HCT116 (cell line): ENCODE data around the gene COPA. TPM values are rescaled to one million over a fixed set of nuclear protein-coding genes. Genes with fewer than 3 reads are reported as not detected.

Experiments used
- ATAC-seq: fragments of 200-7000 bp; cut with Tn5 transposase; 2 replicates; pipeline ENCODE4 v1.9.1; 2020; ENCODE audit warnings: mild to moderate bottlenecking, moderate library complexity
- BruUV-seq: library from RNA; stranded (reverse); fragments of 400-500 nt; replicated peaks from 2 replicates; lab custom pipeline; 2021; lab: Mats Ljungman, UMichigan
- CTCF ChIA-PET: fragments of 300-600 bp; sonication (Branson Sonifier 250); formaldehyde crosslinking; loops from one replicate; lab custom pipeline; 2021; ENCODE audit warnings: antibody characterized with exemption; lab: Charles Lee
- POLR2A ChIA-PET: fragments of 300-600, 350-600 bp; sonication (Branson Sonifier 250); formaldehyde crosslinking; loops from one replicate; lab custom pipeline; 2021; ENCODE audit warnings: antibody characterized with exemption; lab: Charles Lee
- RAD21 ChIA-PET, 2 experiments: fragments of 300-600 bp; sonication (Branson Sonifier 250); formaldehyde crosslinking; loops; one replicate each; lab custom pipeline; 2023; ENCODE audit warnings: low total read pairs in 2 of 2; ENCODE audit not compliant: uncharacterized antibody in 2 of 2, unreplicated experiment in 2 of 2, low non-redundant PET in 1 of 2; lab: Charles Lee
- DNase-seq: peaks from one replicate; pipeline ENCODE4 v3.0.0-alpha.2; 2010; ENCODE audit warnings: low read depth, low spot score
- H2AFZ ChIP-seq: fragments of 200-600 bp; shearing (Covaris generic), sonication (generic); 2 replicates; pipeline ENCODE4 v1.6.1; 2017; ENCODE audit warnings: low read depth, mixed run types, mixed read lengths, antibody characterized with exemption, low read length; ENCODE audit not compliant: poor library complexity, severe bottlenecking
- H3K27ac ChIP-seq: 2 replicates; pipeline ENCODE4 v1.5.1; 2012; ENCODE audit warnings: low read depth, low read length
- H3K27me3 ChIP-seq: fragments of 200-600 bp; sonication (generic); 2 replicates; pipeline ENCODE4 v1.6.1; 2016; ENCODE audit warnings: mixed run types, low read length, mixed read lengths; ENCODE audit not compliant: insufficient read depth
- H3K36me3 ChIP-seq, 2 experiments: fragments of 200-500 bp in 1 of 2; fragments of 200-600 bp in 1 of 2; sonication (Bioruptor generic) in 1 of 2; sonication (generic) in 1 of 2; 2 replicates each; pipeline versions ENCODE4 v1.5.1 to v1.6.1; 2014 to 2016; ENCODE audit warnings: low read length in 2 of 2, inconsistent platforms in 1 of 2, mixed read lengths in 1 of 2, mixed run types in 1 of 2; ENCODE audit not compliant: insufficient read depth in 2 of 2, control insufficient read depth in 1 of 2
- H3K4me1 ChIP-seq, 2 experiments: fragments of 200-600 bp in 1 of 2; sonication (generic) in 1 of 2; 2 replicates each; pipeline versions ENCODE4 v1.5.1 to v1.6.1; 2012 to 2017; ENCODE audit warnings: low read length in 2 of 2, inconsistent platforms in 1 of 2, mild to moderate bottlenecking in 1 of 2, mixed read lengths in 1 of 2, mixed run types in 1 of 2, moderate library complexity in 1 of 2; ENCODE audit not compliant: insufficient read depth in 2 of 2, control insufficient read depth in 1 of 2
- H3K4me2 ChIP-seq: fragments of 200-600 bp; sonication (generic); 2 replicates; pipeline ENCODE4 v1.6.1; 2017; ENCODE audit warnings: mixed run types, low read length, mixed read lengths
- H3K4me3 ChIP-seq, 2 experiments: fragments of 200-600 bp in 1 of 2; sonication (generic) in 1 of 2; replicated peaks in 1 of 2; 2 replicates each; pipeline ENCODE4 v1.5.1; 2011 to 2016; ENCODE audit warnings: low read length in 2 of 2, control low read depth in 1 of 2, low read depth in 1 of 2, mild to moderate bottlenecking in 1 of 2, mixed read lengths in 1 of 2, mixed run types in 1 of 2
- H3K79me2 ChIP-seq: fragments of 200-600 bp; sonication (generic); 2 replicates; pipeline ENCODE4 v1.6.1; 2017; ENCODE audit warnings: mild to moderate bottlenecking, mixed run types, low read length, moderate library complexity, mixed read lengths; ENCODE audit not compliant: insufficient read depth
- H3K9ac ChIP-seq: fragments of 200-600 bp; sonication (generic); 2 replicates; pipeline ENCODE4 v1.6.1; 2016; ENCODE audit warnings: low read length, mixed read lengths
- H3K9me2 ChIP-seq: fragments of 200-600 bp; sonication (generic), shearing (Covaris generic); 2 replicates; pipeline ENCODE4 v1.6.1; 2017; ENCODE audit warnings: mixed run types, mild to moderate bottlenecking, moderate library complexity; ENCODE audit not compliant: insufficient read depth
- H3K9me3 ChIP-seq, 2 experiments: fragments of 200-500 bp in 1 of 2; fragments of 200-600 bp in 1 of 2; sonication (Bioruptor generic) in 1 of 2; sonication (generic) in 1 of 2; 2 replicates each; pipeline ENCODE4 v1.6.1; 2014 to 2017; ENCODE audit warnings: low read length in 2 of 2, mixed read lengths in 2 of 2, inconsistent platforms in 1 of 2, low read depth in 1 of 2, mild to moderate bottlenecking in 1 of 2, mixed run types in 1 of 2, moderate library complexity in 1 of 2; ENCODE audit not compliant: control insufficient read depth in 1 of 2, insufficient read depth in 1 of 2
- H4K20me1 ChIP-seq: fragments of 200-600 bp; sonication (generic), shearing (Covaris generic); 2 replicates; pipeline ENCODE4 v1.6.1; 2017; ENCODE audit warnings: mixed run types, mild to moderate bottlenecking, moderate library complexity; ENCODE audit not compliant: insufficient read depth
- EGR1 ChIP-seq: IDR thresholded peaks from 2 replicates; pipeline ENCODE4 v1.6.1; 2012; ENCODE audit warnings: low read depth
- EZH2 ChIP-seq: fragments of 200-600 bp; sonication (generic); IDR thresholded peaks from 2 replicates; pipeline ENCODE4 v1.6.1; 2017; ENCODE audit warnings: antibody characterized with exemption, mixed run types
- EZH2phosphoT487 ChIP-seq: fragments of 200-600 bp; IDR thresholded peaks from 2 replicates; pipeline ENCODE4 v1.6.1; 2018; ENCODE audit warnings: antibody characterized with exemption, borderline replicate concordance
- JUND ChIP-seq: IDR thresholded peaks from 2 replicates; pipeline ENCODE4 v1.6.1; 2012
- POLR2A ChIP-seq: IDR thresholded peaks from 2 replicates; pipeline ENCODE4 v1.7.0; 2011; ENCODE audit warnings: borderline replicate concordance; ENCODE audit not compliant: insufficient read depth, insufficient read length; ENCODE audit errors: extremely low read depth
- RAD21 ChIP-seq: IDR thresholded peaks from 2 replicates; pipeline ENCODE4 v1.6.1; 2012; ENCODE audit warnings: low read depth, mild to moderate bottlenecking
- SIN3A ChIP-seq: IDR thresholded peaks from 2 replicates; pipeline ENCODE4 v1.6.1; 2012; ENCODE audit warnings: low read depth
- SP1 ChIP-seq: IDR thresholded peaks from 2 replicates; pipeline ENCODE4 v1.6.1; 2012; ENCODE audit warnings: low read depth
- YY1 ChIP-seq: IDR thresholded peaks from 2 replicates; pipeline ENCODE4 v1.6.1; 2011; ENCODE audit warnings: low read length, low read depth, moderate library complexity, mild to moderate bottlenecking; ENCODE audit not compliant: insufficient replicate concordance; ENCODE audit errors: extremely low read depth
- ZFX ChIP-seq: fragments of 450-650 bp; IDR thresholded peaks from 2 replicates; pipeline ENCODE4 v1.6.1; 2017
- intact Hi-C: fragments of 100-400 bp; cut with micrococcal nuclease; formaldehyde crosslinking; loops from 2 replicates; pipeline ENCODE4 v1.10.0; 2022
- total RNA-seq: library from RNA; stranded (reverse); gene quantifications from one replicate; pipeline ENCODE4 v1.2.1, GENCODE V29; 2021; ENCODE audit not compliant: unreplicated experiment
- TF ChIP-seq, protein P1 (sequence below): IDR thresholded peaks from 2 replicates; pipeline ENCODE4 v1.6.1; 2011; ENCODE audit warnings: mild to moderate bottlenecking, low read length, moderate library complexity; ENCODE audit not compliant: insufficient replicate concordance; ENCODE audit errors: extremely low read depth
- TF ChIP-seq, protein P2 (sequence below), 3 experiments: fragments of 200-600 bp in 1 of 3; sonication (generic) in 1 of 3; IDR thresholded peaks in 2 of 3; conservative IDR thresholded peaks in 1 of 3; 2 replicates each; pipeline ENCODE4 v1.5.1; 2012 to 2017; ENCODE audit warnings: low read depth in 2 of 3, low read length in 2 of 3, antibody characterized with exemption in 1 of 3, borderline replicate concordance in 1 of 3, control low read depth in 1 of 3, mild to moderate bottlenecking in 1 of 3, mixed read lengths in 1 of 3, mixed run types in 1 of 3, moderate library complexity in 1 of 3; ENCODE audit not compliant: insufficient read depth in 1 of 3

Gene COPA
- total RNA-seq, 1 experiment from 2014 or later, result 132 TPM

DNA sequence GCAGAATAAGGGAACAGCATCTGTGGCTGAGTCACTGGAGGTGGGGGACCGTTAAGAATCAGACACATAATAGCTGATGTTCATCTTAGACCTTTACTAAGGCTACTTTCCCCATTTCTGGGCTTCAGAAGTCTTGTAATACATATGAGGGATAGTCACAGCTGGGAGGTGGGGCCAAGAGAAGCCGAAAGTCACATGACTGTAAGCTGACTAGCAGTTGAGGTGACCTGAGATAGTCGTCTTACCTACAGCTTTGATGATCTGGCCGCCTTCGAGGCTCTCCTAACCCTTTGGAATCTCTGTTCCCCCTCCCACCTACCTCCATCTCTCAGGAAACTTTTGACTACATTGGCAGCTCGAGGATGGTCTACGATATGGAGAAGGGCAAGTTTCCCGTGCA is 9.5 kb upstream of the COPA start:
- H3K27ac ChIP-seq, result no peak overlapping the region
- ChIA-PET POLR2A (interaction anchor here (0.6 kb wide), 1 partner anchor 36 kb away, joined by 3 read pairs; no protein-coding TSS in a partner anchor), CTCF (interaction anchor here (0.7 to 3.1 kb wide), 4 partner anchors 24 to 159 kb away, joined by 3 to 21 read pairs (median 5); no protein-coding TSS in a partner anchor), RAD21 (no interaction called here)
- DNase-seq (no peak), ATAC-seq (no peak)
- H2AFZ ChIP-seq, result no peak overlapping the region
- H3K4me3 ChIP-seq, result no peak overlapping the region
- intact Hi-C loops, result no loop called here
- H3K4me1 ChIP-seq, result no peaks in the 10 kb centered on the region
- no peak overlapping the region for H3K4me2 ChIP-seq
- BruUV-seq, result no TSS peak
- no peaks in the 10 kb centered on the region for H3K9me3 ChIP-seq
- no peaks in the 10 kb centered on the region for H4K20me1 ChIP-seq
- H3K9ac ChIP-seq, result no peak overlapping the region
- no peaks in the 10 kb centered on the region for H3K27me3 ChIP-seq
- H3K36me3 ChIP-seq, result peaks cover 41 to 58% of the 10 kb centered on the region in 2 experiments; a peak in 3 of 4 replicates
- H3K9me2 ChIP-seq, result no peaks in the 10 kb centered on the region
- no peaks in the 10 kb centered on the region for H3K79me2 ChIP-seq
- TF ChIP-seq ZFX, result no peak
- TF ChIP-seq EZH2, result no peak

DNA sequence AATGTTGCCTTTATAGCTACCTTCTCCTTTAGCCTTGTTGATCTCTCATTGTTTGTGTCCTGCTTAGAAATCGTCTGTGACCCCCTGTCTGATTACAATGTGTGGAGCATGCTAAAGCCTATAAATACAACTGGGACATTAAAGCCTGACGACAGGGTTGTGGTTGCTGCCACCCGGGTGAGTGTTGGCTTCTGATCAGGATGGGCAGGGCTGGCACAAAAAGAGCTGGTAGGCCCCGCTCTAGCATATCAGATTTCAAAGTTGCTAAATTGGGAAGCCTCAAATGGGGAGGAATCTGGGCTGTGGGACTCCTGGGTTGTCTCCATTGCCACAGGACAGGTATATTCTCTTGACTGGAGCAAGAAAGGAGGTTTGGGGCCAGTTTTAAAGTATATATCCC is 8.6 kb upstream of the COPA start:
- no peak overlapping the region for H3K4me2 ChIP-seq
- no peaks in the 10 kb centered on the region for H3K9me3 ChIP-seq
- H2AFZ ChIP-seq, result no peak overlapping the region
- H3K79me2 ChIP-seq, result no peaks in the 10 kb centered on the region
- H3K9ac ChIP-seq, result no peak overlapping the region
- no peak for DNase-seq
- BruUV-seq, result no TSS peak
- H3K4me1 ChIP-seq, result no peaks in the 10 kb centered on the region
- intact Hi-C loops, result no loop called here
- POLR2A ChIA-PET, result no interaction called here
- RAD21 ChIA-PET, result no interaction called here
- CTCF ChIA-PET, result interaction anchor here (1.0 to 1.8 kb wide), 2 partner anchors 25 to 65 kb away, joined by 3 to 6 read pairs; no protein-coding TSS in a partner anchor
- ATAC-seq, result no peak
- no peak for TF ChIP-seq YY1
- TF ChIP-seq SIN3A, result no peak
- TF ChIP-seq, protein P1, sequence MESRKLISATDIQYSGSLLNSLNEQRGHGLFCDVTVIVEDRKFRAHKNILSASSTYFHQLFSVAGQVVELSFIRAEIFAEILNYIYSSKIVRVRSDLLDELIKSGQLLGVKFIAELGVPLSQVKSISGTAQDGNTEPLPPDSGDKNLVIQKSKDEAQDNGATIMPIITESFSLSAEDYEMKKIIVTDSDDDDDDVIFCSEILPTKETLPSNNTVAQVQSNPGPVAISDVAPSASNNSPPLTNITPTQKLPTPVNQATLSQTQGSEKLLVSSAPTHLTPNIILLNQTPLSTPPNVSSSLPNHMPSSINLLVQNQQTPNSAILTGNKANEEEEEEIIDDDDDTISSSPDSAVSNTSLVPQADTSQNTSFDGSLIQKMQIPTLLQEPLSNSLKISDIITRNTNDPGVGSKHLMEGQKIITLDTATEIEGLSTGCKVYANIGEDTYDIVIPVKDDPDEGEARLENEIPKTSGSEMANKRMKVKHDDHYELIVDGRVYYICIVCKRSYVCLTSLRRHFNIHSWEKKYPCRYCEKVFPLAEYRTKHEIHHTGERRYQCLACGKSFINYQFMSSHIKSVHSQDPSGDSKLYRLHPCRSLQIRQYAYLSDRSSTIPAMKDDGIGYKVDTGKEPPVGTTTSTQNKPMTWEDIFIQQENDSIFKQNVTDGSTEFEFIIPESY, result no peak
- no peak for TF ChIP-seq SP1
- TF ChIP-seq EGR1, result no peak
- TF ChIP-seq, protein P2, sequence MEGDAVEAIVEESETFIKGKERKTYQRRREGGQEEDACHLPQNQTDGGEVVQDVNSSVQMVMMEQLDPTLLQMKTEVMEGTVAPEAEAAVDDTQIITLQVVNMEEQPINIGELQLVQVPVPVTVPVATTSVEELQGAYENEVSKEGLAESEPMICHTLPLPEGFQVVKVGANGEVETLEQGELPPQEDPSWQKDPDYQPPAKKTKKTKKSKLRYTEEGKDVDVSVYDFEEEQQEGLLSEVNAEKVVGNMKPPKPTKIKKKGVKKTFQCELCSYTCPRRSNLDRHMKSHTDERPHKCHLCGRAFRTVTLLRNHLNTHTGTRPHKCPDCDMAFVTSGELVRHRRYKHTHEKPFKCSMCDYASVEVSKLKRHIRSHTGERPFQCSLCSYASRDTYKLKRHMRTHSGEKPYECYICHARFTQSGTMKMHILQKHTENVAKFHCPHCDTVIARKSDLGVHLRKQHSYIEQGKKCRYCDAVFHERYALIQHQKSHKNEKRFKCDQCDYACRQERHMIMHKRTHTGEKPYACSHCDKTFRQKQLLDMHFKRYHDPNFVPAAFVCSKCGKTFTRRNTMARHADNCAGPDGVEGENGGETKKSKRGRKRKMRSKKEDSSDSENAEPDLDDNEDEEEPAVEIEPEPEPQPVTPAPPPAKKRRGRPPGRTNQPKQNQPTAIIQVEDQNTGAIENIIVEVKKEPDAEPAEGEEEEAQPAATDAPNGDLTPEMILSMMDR (IDR thresholded peaks at IDR 0.05 in 2 of 3, conservative IDR thresholded peaks at IDR 0.05 in 1 of 3; ENCODE audit: borderline replicate concordance in 1 of 3, insufficient read depth in 1 of 3, low read depth in 2 of 3, low read length in 2 of 3), result no peak
- TF ChIP-seq RAD21, result no peak
- TF ChIP-seq JUND, result no peak
- TF ChIP-seq POLR2A, result no peak
- no peak for TF ChIP-seq ZFX
- TF ChIP-seq EZH2phosphoT487, result no peak
- H3K27me3 ChIP-seq, result no peaks in the 10 kb centered on the region
- no peak overlapping the region for H3K4me3 ChIP-seq
- no peaks in the 10 kb centered on the region for H4K20me1 ChIP-seq
- no peak overlapping the region for H3K27ac ChIP-seq
- peaks cover 41 to 56% of the 10 kb centered on the region in 2 experiments; a peak in 3 of 4 replicates for H3K36me3 ChIP-seq
- no peaks in the 10 kb centered on the region for H3K9me2 ChIP-seq
